Suprapubic skin (tissue), 4 donors: ENCODE results near the gene BNC1.

ENCODE experiments used
- POLR2A ChIP-seq, 2 donors: fragments of 450-650 bp; IDR thresholded peaks; one replicate each; pipeline ENCODE4 v1.6.1; 2017; ENCODE audit warnings: antibody characterized with exemption in 2 of 2, mild to moderate bottlenecking in 2 of 2, moderate library complexity in 2 of 2
- POLR2AphosphoS5 ChIP-seq, 3 donors: sonication (generic); formaldehyde crosslinking; IDR thresholded peaks; one replicate each; pipeline ENCODE4 v1.6.1; 2017; ENCODE audit warnings: antibody characterized with exemption in 3 of 3
- TF ChIP-seq, protein P1 (sequence below), 2 donors: fragments of 200-600 bp in 1 of 2; fragments of 450-650 bp in 1 of 2; sonication (generic) in 1 of 2; IDR thresholded peaks; one replicate each; pipeline ENCODE4 v1.5.1; 2016 to 2019; ENCODE audit warnings: antibody characterized with exemption in 2 of 2, mild to moderate bottlenecking in 1 of 2, moderate library complexity in 1 of 2

DNA sequence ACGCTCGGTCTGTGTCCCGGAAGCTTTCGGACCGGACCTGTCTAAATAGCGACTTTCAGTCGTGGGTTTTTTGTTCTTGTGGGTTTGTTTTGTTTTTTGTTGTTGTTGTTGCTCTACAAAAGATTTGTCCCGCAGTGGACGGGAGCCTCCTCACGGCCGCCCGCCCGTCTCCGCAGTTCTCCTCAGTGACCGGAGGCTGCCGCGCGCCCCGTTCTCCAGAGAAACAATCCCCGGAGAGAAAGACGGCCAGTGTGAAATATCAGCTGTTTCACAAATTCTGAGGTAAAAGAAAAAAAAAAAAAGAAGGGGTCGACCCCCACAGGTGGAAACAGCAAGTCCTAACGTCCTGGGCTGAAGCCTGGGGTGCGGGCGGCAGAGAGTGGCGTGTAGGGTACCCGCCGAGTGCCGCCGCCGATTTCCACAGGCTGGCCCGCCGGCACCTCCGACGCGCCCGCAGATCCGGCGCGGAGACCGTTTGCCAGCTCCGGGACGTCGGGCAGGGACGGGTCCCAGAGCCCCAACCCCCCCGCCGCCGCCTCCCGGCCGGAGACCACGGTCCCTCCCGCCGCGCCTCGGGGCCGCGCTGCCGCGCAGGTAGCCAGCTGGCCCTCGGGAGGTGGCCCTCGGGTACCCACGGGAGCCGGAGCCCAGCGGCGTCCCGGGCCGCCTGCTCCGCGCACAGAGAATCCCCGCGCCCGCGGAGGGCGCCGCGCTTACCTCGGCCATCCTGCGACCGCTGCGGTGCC lies 478 bp downstream of the BNC1 start:
- TF ChIP-seq, protein P1, sequence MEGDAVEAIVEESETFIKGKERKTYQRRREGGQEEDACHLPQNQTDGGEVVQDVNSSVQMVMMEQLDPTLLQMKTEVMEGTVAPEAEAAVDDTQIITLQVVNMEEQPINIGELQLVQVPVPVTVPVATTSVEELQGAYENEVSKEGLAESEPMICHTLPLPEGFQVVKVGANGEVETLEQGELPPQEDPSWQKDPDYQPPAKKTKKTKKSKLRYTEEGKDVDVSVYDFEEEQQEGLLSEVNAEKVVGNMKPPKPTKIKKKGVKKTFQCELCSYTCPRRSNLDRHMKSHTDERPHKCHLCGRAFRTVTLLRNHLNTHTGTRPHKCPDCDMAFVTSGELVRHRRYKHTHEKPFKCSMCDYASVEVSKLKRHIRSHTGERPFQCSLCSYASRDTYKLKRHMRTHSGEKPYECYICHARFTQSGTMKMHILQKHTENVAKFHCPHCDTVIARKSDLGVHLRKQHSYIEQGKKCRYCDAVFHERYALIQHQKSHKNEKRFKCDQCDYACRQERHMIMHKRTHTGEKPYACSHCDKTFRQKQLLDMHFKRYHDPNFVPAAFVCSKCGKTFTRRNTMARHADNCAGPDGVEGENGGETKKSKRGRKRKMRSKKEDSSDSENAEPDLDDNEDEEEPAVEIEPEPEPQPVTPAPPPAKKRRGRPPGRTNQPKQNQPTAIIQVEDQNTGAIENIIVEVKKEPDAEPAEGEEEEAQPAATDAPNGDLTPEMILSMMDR (IDR thresholded peaks at IDR 0.05), result no peak
- no peak for TF ChIP-seq POLR2AphosphoS5 (IDR thresholded peaks at IDR 0.05)
- TF ChIP-seq POLR2A (IDR thresholded peaks at IDR 0.05), result no peak
